ENCODE results near the gene PODXL2. TPM values are rescaled to one million over a fixed set of nuclear protein-coding genes. Genes with fewer than 3 reads are reported as not detected.

PODXL2 gene
- total and polyA plus RNA-seq, 2 of the 8 experiments (the other 6 are each of a cell fraction or from before 2014, with no cell fraction given), result 27.6 to 31.6 TPM

DNA sequence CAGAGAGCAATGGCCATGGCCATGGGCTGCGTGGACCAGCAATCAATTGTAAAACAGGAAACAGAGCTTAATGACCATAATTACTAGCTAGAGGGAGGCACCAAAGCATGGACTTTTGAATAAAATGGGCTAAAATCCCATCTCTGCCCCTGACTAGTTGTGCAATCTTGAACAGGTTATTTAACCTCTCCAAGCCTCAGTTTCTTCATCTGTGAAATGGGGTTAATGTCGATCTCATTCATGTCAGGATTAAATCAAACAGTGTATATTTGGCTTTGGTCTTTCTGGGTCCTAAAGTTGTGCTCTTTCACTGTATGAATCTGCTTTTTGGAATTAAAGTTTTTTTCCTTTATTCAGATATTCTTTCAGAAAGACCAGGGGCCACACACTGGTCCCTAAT lies 79.9 kb downstream of the PODXL2 start:
- Histone ChIP-seq H3K4me1 (replicated peaks in 1 of 4; ENCODE audit: control insufficient read depth in 3 of 4, insufficient read depth in 4 of 4, low read length in 3 of 4) (peaks cover 0 to 8% (median 1%) of the 10 kb centered on the region in 4 experiments; a peak in 3 of 7 replicates), H3K79me2 (ENCODE audit: control insufficient read depth in 1 of 2, insufficient read depth in 2 of 2, low read length in 2 of 2) (no peaks in the 10 kb centered on the region), H3K36me3 (ENCODE audit: control insufficient read depth in 2 of 4, insufficient read depth in 4 of 4, low read length in 3 of 4) (no peaks in the 10 kb centered on the region), H3K79me1 (ENCODE audit: low read depth, low read length) (no peaks in the 10 kb centered on the region), H2AK5ac (ENCODE audit: low read depth, low read length) (no peak overlapping the region), H3K27ac (ENCODE audit: low read depth, low read length) (no peak overlapping the region), H3K23me2 (ENCODE audit: low read depth, low read length) (no peaks in the 10 kb centered on the region), H2BK15ac (ENCODE audit: low read length) (no peak overlapping the region), H3K9ac (replicated peaks in 1 of 4; ENCODE audit: extremely low read depth in 1 of 4, low read depth in 3 of 4, low read length in 3 of 4) (no peak overlapping the region), H3K4ac (replicated peaks; ENCODE audit: insufficient read length, low read depth, low read length) (no peak overlapping the region), H3K23ac (ENCODE audit: insufficient read length) (no peak overlapping the region), H2BK5ac (ENCODE audit: low read depth, low read length) (no peak overlapping the region), H2AFZ (ENCODE audit: low read length) (no peak overlapping the region), H4K91ac (replicated peaks; ENCODE audit: insufficient read length, low read length) (no peak overlapping the region), H3K9me3 (ENCODE audit: insufficient read depth in 2 of 2, low read depth in 1 of 2, low read length in 1 of 2) (no peaks in the 10 kb centered on the region), H4K20me1 (replicated peaks in 1 of 2; ENCODE audit: control insufficient read depth in 1 of 2, insufficient read depth in 2 of 2, low read length in 2 of 2) (no peaks in the 10 kb centered on the region), H3K14ac (ENCODE audit: insufficient read length) (no peak overlapping the region), H3K27me3 (replicated peaks in 1 of 4; ENCODE audit: control insufficient read depth in 3 of 4, extremely low read depth in 1 of 4, insufficient read depth in 3 of 4, low read length in 3 of 4) (no peaks in the 10 kb centered on the region), H2BK12ac (ENCODE audit: low read depth, low read length) (no peak overlapping the region; the same call in 1 of the 2 replicates), H4K8ac (ENCODE audit: extremely low read depth, insufficient read depth, low read length) (no peak overlapping the region), H3K4me3 (ENCODE audit: extremely low read depth in 1 of 4, insufficient read depth in 2 of 4, low read depth in 3 of 4, low read length in 4 of 4) (no peak overlapping the region), H3K56ac (replicated peaks; ENCODE audit: insufficient read length, low read depth, low read length) (no peak overlapping the region), H2BK20ac (ENCODE audit: low read length) (no peak overlapping the region), H3K18ac (ENCODE audit: extremely low read depth, low read length) (no peak overlapping the region), H3K4me2 (ENCODE audit: insufficient read depth in 1 of 2, low read depth in 2 of 2, low read length in 2 of 2) (no peak overlapping the region), H2BK120ac (replicated peaks; ENCODE audit: low read depth, low read length) (no peak overlapping the region), H4K5ac (ENCODE audit: insufficient read length, low read depth, low read length) (no peak overlapping the region)
- ChIA-PET POLR2A (ENCODE audit: partially characterized antibody) (no interaction called here), CTCF (ENCODE audit: partially characterized antibody) (interaction anchor here (0.8 to 3.4 kb wide), 5 partner anchors 10 to 262 kb away, joined by 3 to 35 read pairs (median 5); no protein-coding TSS in a partner anchor)
- 75% methylated on average over 2 of the region's 2 CpGs; no CpG with 5 or more reads in 1 of the 2 experiments for WGBS, 2 experiments (ENCODE audit: extremely low coverage in 1 of 2, insufficient coverage in 1 of 2, insufficient read length in 1 of 2, insufficient replicate concordance in 2 of 2, low coverage in 1 of 2, low lambda C conversion rate in 2 of 2, missing lambda C conversion rate in 1 of 2)
- FAIRE-seq (no peak), DNase-seq (ENCODE audit: low read depth in 1 of 2, low spot score in 2 of 2) (no peak)
- no peak for TF ChIP-seq SP1 (IDR thresholded peaks at IDR 0.05; ENCODE audit: low read depth, low read length)
- TF ChIP-seq KDM1A (IDR thresholded peaks at IDR 0.05; ENCODE audit: borderline replicate concordance, low read length), result peak; percentile 74; the same call in 1 of the 2 replicates
- TF ChIP-seq GTF2F1 (IDR thresholded peaks at IDR 0.05; ENCODE audit: borderline replicate concordance, low read depth, low read length), result no peak

Measured in H1 (cell line).